Measurements from ENCODE around the gene FANCC. TPM values are rescaled to one million over a fixed set of nuclear protein-coding genes. Genes with fewer than 3 reads are reported as not detected.

FANCC gene
- total RNA-seq, 4 donors from 2014 or later = 7.7 to 27.8 (median 9.0) TPM

GRCh38 chr9:95218773-95219172 is 98.7 kb downstream of the FANCC start:
- no peak overlapping the region for H3K4me3 ChIP-seq
- no peak for DNase-seq (ENCODE audit: low spot score in 2 of 2)
- no peaks in the 10 kb centered on the region for H3K36me3 ChIP-seq
- no peaks in the 10 kb centered on the region for H3K4me1 ChIP-seq
- H3K27me3 ChIP-seq = no peaks in the 10 kb centered on the region
- 58% methylated on average over 4 of the region's 4 CpGs for WGBS
- no peaks in the 10 kb centered on the region for H3K9me3 ChIP-seq
- H3K27ac ChIP-seq = no peak overlapping the region
- no peak for TF ChIP-seq POLR2AphosphoS5 (IDR thresholded peaks at IDR 0.05)
- no peak for TF ChIP-seq CTCF (IDR thresholded peaks at IDR 0.05)
- TF ChIP-seq POLR2A (IDR thresholded peaks at IDR 0.05) = no peak
- TF ChIP-seq EP300 (IDR thresholded peaks at IDR 0.05) = no peak

- H3K9me3 ChIP-seq = no peaks in the 10 kb centered on the region
- no peaks in the 10 kb centered on the region for H3K36me3 ChIP-seq
- H3K4me1 ChIP-seq = no peaks in the 10 kb centered on the region
- no peak overlapping the region for H3K4me3 ChIP-seq
- DNase-seq (ENCODE audit: low spot score in 2 of 2) = no peak
- no peaks in the 10 kb centered on the region for H3K27me3 ChIP-seq
- H3K27ac ChIP-seq = no peak overlapping the region
- TF ChIP-seq EP300 (IDR thresholded peaks at IDR 0.05) (no peak), POLR2AphosphoS5 (IDR thresholded peaks at IDR 0.05) (no peak)
- WGBS = 86% methylated on average over 5 of the region's 5 CpGs
These were observed 99.6 kb downstream of the FANCC start for GRCh38 chr9:95217936-95218335.

- Histone ChIP-seq H3K9me3 (no peaks in the 10 kb centered on the region), H3K36me3 (no peaks in the 10 kb centered on the region), H3K4me1 (no peaks in the 10 kb centered on the region), H3K4me3 (no peak overlapping the region), H3K27me3 (no peaks in the 10 kb centered on the region), H3K27ac (no peak overlapping the region)
- no peak for DNase-seq (ENCODE audit: low spot score in 2 of 2)
- 92% methylated on average over 5 of the region's 5 CpGs for WGBS
- TF ChIP-seq POLR2A (IDR thresholded peaks at IDR 0.05) (no peak), POLR2AphosphoS5 (IDR thresholded peaks at IDR 0.05) (no peak), CTCF (IDR thresholded peaks at IDR 0.05) (no peak), EP300 (IDR thresholded peaks at IDR 0.05) (no peak)
These were observed 102.1 kb downstream of the FANCC start for GRCh38 chr9:95215336-95215898.

- H3K4me1 ChIP-seq = no peaks in the 10 kb centered on the region
- no peak for DNase-seq (ENCODE audit: low spot score in 2 of 2)
- no peak for TF ChIP-seq POLR2AphosphoS5 (IDR thresholded peaks at IDR 0.05)
- TF ChIP-seq CTCF (IDR thresholded peaks at IDR 0.05) = no peak
- TF ChIP-seq EP300 (IDR thresholded peaks at IDR 0.05) = no peak
- no peak for TF ChIP-seq POLR2A (IDR thresholded peaks at IDR 0.05)
- no peaks in the 10 kb centered on the region for H3K9me3 ChIP-seq
- no peaks in the 10 kb centered on the region for H3K27me3 ChIP-seq
- no peaks in the 10 kb centered on the region for H3K36me3 ChIP-seq
- no peak overlapping the region for H3K4me3 ChIP-seq
- H3K27ac ChIP-seq = no peak overlapping the region
These were observed 104.4 kb downstream of the FANCC start for GRCh38 chr9:95213117-95213516.

- H3K4me1 ChIP-seq = no peaks in the 10 kb centered on the region
- WGBS = 70% methylated on average over 1 of the region's 1 CpG
- no peak overlapping the region for H3K4me3 ChIP-seq
- TF ChIP-seq EP300 (IDR thresholded peaks at IDR 0.05) (no peak), POLR2AphosphoS5 (IDR thresholded peaks at IDR 0.05) (no peak), CTCF (IDR thresholded peaks at IDR 0.05) (no peak), POLR2A (IDR thresholded peaks at IDR 0.05) (no peak)
- H3K36me3 ChIP-seq = no peaks in the 10 kb centered on the region
- H3K27me3 ChIP-seq = no peaks in the 10 kb centered on the region
- no peak overlapping the region for H3K27ac ChIP-seq
- no peak for DNase-seq (ENCODE audit: low spot score in 2 of 2)
- no peaks in the 10 kb centered on the region for H3K9me3 ChIP-seq
These were observed 106.5 kb downstream of the FANCC start for GRCh38 chr9:95211028-95211427.

- H3K4me3 ChIP-seq = no peak overlapping the region
- no peaks in the 10 kb centered on the region for H3K27me3 ChIP-seq
- no peaks in the 10 kb centered on the region for H3K36me3 ChIP-seq
- no peaks in the 10 kb centered on the region for H3K9me3 ChIP-seq
- 97% methylated on average over 4 of the region's 4 CpGs for WGBS
- no peak for TF ChIP-seq POLR2A (IDR thresholded peaks at IDR 0.05)
- no peak for TF ChIP-seq EP300 (IDR thresholded peaks at IDR 0.05)
- no peak for TF ChIP-seq CTCF (IDR thresholded peaks at IDR 0.05)
- no peak for TF ChIP-seq POLR2AphosphoS5 (IDR thresholded peaks at IDR 0.05)
- no peak overlapping the region for H3K27ac ChIP-seq
- H3K4me1 ChIP-seq = no peaks in the 10 kb centered on the region
- no peak for DNase-seq (ENCODE audit: low spot score in 2 of 2)
These were observed 110.1 kb downstream of the FANCC start for GRCh38 chr9:95207403-95207802.
